Skeletal muscle cell (primary cell): ENCODE measurements around the gene CNOT4.

Experiments
- DNase-seq: peaks from one replicate; pipeline ENCODE4 v3.0.0-alpha.2; 2010; ENCODE audit warnings: low read depth
- H3K4me3 ChIP-seq: 2 replicates; pipeline ENCODE4 v1.5.1; 2011; ENCODE audit warnings: low read depth, mild to moderate bottlenecking, control low read depth, low read length, moderate library complexity

The CNOT4 gene

DNA sequence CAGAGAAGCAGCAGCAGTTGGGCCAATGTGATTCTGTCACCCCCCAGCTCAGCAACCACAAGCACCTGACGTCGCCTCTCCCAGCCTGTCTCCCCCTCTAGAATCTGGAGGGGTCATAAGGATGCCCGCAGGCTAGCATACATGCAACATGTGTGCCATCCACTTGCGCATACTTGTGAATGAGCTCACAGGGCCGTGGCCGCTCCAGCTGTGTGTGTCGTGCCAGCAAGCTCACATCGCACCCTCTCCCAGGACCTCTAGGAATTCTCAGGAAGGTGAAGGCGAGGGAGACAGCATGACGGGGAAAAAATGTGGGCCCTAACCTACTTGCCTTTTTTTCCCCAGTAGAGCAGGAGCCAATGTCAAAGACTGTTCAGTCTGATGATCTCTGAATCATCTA, 195.9 kb downstream of the CNOT4 start:
- DNase-seq: no peak
- no peak overlapping the region for H3K4me3 ChIP-seq
